Chondrocyte (in vitro differentiated cells): ENCODE results near the gene NAV3. TPM values are rescaled to one million over a fixed set of nuclear protein-coding genes. Genes with fewer than 3 reads are reported as not detected.

Experiments
- DNase-seq: peaks from one replicate; pipeline ENCODE4 v3.0.0; 2021; ENCODE audit warnings: mixed read lengths, low spot score
- H3K27ac Mint-ChIP-seq: one replicate; pipeline ENCODE4 v1.8.0; 2021; ENCODE audit warnings: mild to moderate bottlenecking, moderate library complexity, mixed read lengths; ENCODE audit not compliant: unreplicated experiment
- H3K27me3 Mint-ChIP-seq: 2 replicates; pipeline ENCODE4 v1.8.0; 2021; ENCODE audit warnings: low read depth, mixed read lengths
- H3K36me3 Mint-ChIP-seq: 2 replicates; pipeline ENCODE4 v1.8.0; 2021; ENCODE audit warnings: low read depth, mixed read lengths
- H3K4me1 Mint-ChIP-seq: 2 replicates; pipeline ENCODE4 v1.8.0; 2021; ENCODE audit warnings: low read depth, mild to moderate bottlenecking, mixed read lengths
- H3K4me3 Mint-ChIP-seq: one replicate; pipeline ENCODE4 v1.8.0; 2021; ENCODE audit warnings: mild to moderate bottlenecking, moderate library complexity, mixed read lengths; ENCODE audit not compliant: unreplicated experiment
- H3K9me3 Mint-ChIP-seq: 2 replicates; pipeline ENCODE4 v1.8.0; 2021; ENCODE audit warnings: low read depth, mixed read lengths
- CTCF ChIP-seq: fragments of 200-600 bp; sonication (generic); IDR thresholded peaks from 2 replicates; pipeline ENCODE4 v1.5.0; 2021; ENCODE audit warnings: antibody characterized with exemption, mild to moderate bottlenecking, moderate library complexity
- total RNA-seq: library from RNA; stranded (reverse); gene quantifications from 3 replicates; pipeline ENCODE4 v1.2.1, GENCODE V29; 2021

The NAV3 gene
- total RNA-seq, 1 donor from 2014 or later: 29.9 TPM

GRCh38 chr12:77992760-77993159 is 162.1 kb downstream of the NAV3 start:
- Mint-ChIP-seq H3K9me3 (peaks cover 5% of the 10 kb centered on the region), H3K27ac (no peak overlapping the region), H3K27me3 (no peaks in the 10 kb centered on the region), H3K4me1 (peaks cover 33% of the 10 kb centered on the region), H3K36me3 (peaks cover 4% of the 10 kb centered on the region), H3K4me3 (no peak overlapping the region)
- no peak for DNase-seq
- TF ChIP-seq CTCF: no peak

- no peaks in the 10 kb centered on the region for H3K27me3 Mint-ChIP-seq
- no peak for DNase-seq
- H3K4me3 Mint-ChIP-seq: no peak overlapping the region
- H3K4me1 Mint-ChIP-seq: peaks cover 28% of the 10 kb centered on the region
- H3K27ac Mint-ChIP-seq: no peak overlapping the region
- H3K36me3 Mint-ChIP-seq: peaks cover 4% of the 10 kb centered on the region
- TF ChIP-seq CTCF: no peak
- H3K9me3 Mint-ChIP-seq: peaks cover 5% of the 10 kb centered on the region
Measured at GRCh38 chr12:77993658-77994057, 163.0 kb downstream of the NAV3 start.

GRCh38 chr12:77995436-77996167 is 164.9 kb downstream of the NAV3 start:
- no peak for DNase-seq
- Mint-ChIP-seq H3K27ac (no peak overlapping the region), H3K9me3 (no peaks in the 10 kb centered on the region), H3K4me3 (no peak overlapping the region), H3K36me3 (peaks cover 2% of the 10 kb centered on the region), H3K4me1 (peaks cover 13% of the 10 kb centered on the region), H3K27me3 (no peaks in the 10 kb centered on the region)
- TF ChIP-seq CTCF: no peak

- Mint-ChIP-seq H3K36me3 (no peaks in the 10 kb centered on the region), H3K4me3 (no peak overlapping the region), H3K27me3 (no peaks in the 10 kb centered on the region), H3K4me1 (peaks cover 13% of the 10 kb centered on the region), H3K27ac (no peak overlapping the region), H3K9me3 (no peaks in the 10 kb centered on the region)
- TF ChIP-seq CTCF: peak; percentile 59
- no peak for DNase-seq
Measured at GRCh38 chr12:77996670-77997069, 166.0 kb downstream of the NAV3 start.

- Mint-ChIP-seq H3K27me3 (no peaks in the 10 kb centered on the region), H3K9me3 (no peaks in the 10 kb centered on the region), H3K36me3 (no peaks in the 10 kb centered on the region), H3K4me3 (no peak overlapping the region), H3K27ac (no peak overlapping the region), H3K4me1 (peaks cover 10% of the 10 kb centered on the region)
- DNase-seq: no peak
- TF ChIP-seq CTCF: no peak
Measured at GRCh38 chr12:77998236-77998786, 167.6 kb downstream of the NAV3 start.
